SIG-M5 treated with dmso at 0.1 percent for 504 hours (cell line): ENCODE measurements around the gene KIR3DL3.
"Not testable (repeated sequence)": the region's sequence is repeated elsewhere in the genome, so short reads cannot be mapped to it uniquely, and the experiment has no call there.

Experiments used
- DNase-seq: peaks from one replicate; lab custom pipeline; 2025; ENCODE audit not compliant: unreplicated experiment; lab: John Stamatoyannopoulos, UW

Gene KIR3DL3

GRCh38 chr19:54775830-54776229 is 51.6 kb downstream of the KIR3DL3 start:
- not testable (repeated sequence) for DNase-seq

- DNase-seq: not testable (repeated sequence)
Measured at GRCh38 chr19:54777851-54778250, 53.6 kb downstream of the KIR3DL3 start.

- not testable (repeated sequence) for DNase-seq
Measured at GRCh38 chr19:54778896-54779295, 54.7 kb downstream of the KIR3DL3 start.

GRCh38 chr19:54782916-54783315 is 58.7 kb downstream of the KIR3DL3 start:
- not testable (repeated sequence) for DNase-seq
